Measurements from ENCODE around the gene SYNE1.

GRCh38 chr6:152225241-152225934 is 411.8 kb downstream of the SYNE1 start:
- TF ChIP-seq, protein P1, sequence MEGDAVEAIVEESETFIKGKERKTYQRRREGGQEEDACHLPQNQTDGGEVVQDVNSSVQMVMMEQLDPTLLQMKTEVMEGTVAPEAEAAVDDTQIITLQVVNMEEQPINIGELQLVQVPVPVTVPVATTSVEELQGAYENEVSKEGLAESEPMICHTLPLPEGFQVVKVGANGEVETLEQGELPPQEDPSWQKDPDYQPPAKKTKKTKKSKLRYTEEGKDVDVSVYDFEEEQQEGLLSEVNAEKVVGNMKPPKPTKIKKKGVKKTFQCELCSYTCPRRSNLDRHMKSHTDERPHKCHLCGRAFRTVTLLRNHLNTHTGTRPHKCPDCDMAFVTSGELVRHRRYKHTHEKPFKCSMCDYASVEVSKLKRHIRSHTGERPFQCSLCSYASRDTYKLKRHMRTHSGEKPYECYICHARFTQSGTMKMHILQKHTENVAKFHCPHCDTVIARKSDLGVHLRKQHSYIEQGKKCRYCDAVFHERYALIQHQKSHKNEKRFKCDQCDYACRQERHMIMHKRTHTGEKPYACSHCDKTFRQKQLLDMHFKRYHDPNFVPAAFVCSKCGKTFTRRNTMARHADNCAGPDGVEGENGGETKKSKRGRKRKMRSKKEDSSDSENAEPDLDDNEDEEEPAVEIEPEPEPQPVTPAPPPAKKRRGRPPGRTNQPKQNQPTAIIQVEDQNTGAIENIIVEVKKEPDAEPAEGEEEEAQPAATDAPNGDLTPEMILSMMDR (IDR thresholded peaks at IDR 0.05): no peak
- TF ChIP-seq CEBPB (IDR thresholded peaks at IDR 0.05): no peak
- no peak for TF ChIP-seq POLR2A (IDR thresholded peaks at IDR 0.05; ENCODE audit: low read length)
- TF ChIP-seq CHD2 (IDR thresholded peaks at IDR 0.05; ENCODE audit: low read length, partially characterized antibody): no peak
- no peak for TF ChIP-seq MAZ (IDR thresholded peaks at IDR 0.05; ENCODE audit: borderline replicate concordance, low read depth, low read length)

All from A549 (cell line).